Head of caudate nucleus (tissue), 42 donors: ENCODE results near the gene TTBK1.

Experiments used
- DNase-seq, 42 donors: peaks; one replicate each; pipeline versions ENCODE4 v3.0.0 to v3.0.0-alpha.2; 2020 to 2021; ENCODE audit warnings: mixed read lengths in 7 of 42
- intact Hi-C: fragments of 100-400 bp; cut with DNase I; formaldehyde crosslinking; loops from one replicate; pipeline ENCODE4 v1.15.0; 2022

Gene TTBK1

DNA sequence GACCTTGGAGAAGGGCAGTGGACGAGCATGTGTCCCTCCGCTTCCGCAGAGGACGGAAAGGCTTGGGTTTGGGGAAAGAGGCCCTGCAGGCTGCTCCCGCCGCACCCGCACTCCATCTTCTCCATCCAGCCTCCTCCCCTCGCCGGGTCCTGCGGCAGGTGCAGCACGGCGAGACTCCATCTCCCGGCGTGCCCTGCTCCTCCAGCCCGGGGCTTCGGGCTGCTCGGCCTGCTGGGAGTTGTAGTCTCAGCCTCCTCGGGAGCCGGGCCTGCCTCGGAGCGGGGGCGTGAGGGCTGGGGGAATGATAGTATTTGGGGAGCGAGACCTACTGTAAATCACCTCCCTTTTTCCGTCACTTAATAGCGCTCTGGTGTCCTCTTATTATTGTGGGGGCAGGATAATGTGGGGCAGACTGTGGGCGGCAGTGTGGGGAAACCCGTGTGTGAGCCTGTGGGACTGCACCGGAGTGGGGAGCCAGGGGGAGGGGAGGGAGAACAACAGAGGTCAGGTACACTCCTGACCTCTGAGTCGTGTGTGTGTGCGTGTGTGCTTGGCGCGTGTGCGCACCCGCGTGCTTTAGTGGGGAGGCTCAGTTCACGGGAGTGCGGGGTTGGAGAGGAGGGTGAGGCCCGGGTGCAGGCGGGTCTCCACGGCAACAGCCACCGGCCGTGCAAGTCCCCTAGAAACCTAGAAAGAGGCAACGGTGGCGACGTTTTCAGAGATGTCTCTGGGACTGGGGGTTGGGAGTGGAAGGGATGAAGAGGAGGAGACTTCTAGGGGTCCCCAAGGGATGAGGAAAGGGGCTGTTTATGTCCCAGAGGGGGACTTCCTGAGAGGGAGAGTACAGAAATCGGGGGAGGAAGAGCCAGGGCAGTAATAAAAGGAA lies 4.1 kb downstream of the TTBK1 start:
- peak; percentile 73 to 97 (median 92) for DNase-seq
- intact Hi-C loops: loop anchor here (5.0 to 10.0 kb wide), 2 partner anchors 75 to 117 kb away; partner anchors contain the start of genes SRF and ZNF318

GRCh38 chr6:43248101-43248500 lies 4.8 kb downstream of the TTBK1 start:
- intact Hi-C loops: loop anchor here (5.0 to 10.0 kb wide), 2 partner anchors 76 to 117 kb away; partner anchors contain the start of genes SRF and ZNF318
- no peak for DNase-seq

DNA sequence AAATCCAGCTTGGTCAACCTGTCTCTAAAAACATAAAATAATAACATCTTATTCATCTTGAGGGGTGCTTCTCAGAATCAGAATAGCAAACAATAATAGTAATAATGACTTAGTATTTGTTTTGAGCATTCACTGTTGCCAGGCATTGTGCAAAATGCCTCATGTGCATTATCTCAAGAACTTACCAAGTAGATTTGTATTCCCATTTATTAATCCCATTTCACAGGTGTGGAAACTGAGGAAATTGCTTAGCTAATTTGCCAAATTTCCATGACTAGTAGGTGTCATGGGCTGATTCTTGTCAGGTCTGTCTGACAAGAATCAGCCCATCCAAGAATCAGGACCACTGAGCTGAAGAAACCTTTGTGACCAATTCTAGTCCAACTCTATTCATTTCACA lies 5.5 kb downstream of the TTBK1 start:
- intact Hi-C loops: loop anchor here (5.0 to 10.0 kb wide), 2 partner anchors 76 to 116 kb away; partner anchors contain the start of genes SRF and ZNF318

DNA sequence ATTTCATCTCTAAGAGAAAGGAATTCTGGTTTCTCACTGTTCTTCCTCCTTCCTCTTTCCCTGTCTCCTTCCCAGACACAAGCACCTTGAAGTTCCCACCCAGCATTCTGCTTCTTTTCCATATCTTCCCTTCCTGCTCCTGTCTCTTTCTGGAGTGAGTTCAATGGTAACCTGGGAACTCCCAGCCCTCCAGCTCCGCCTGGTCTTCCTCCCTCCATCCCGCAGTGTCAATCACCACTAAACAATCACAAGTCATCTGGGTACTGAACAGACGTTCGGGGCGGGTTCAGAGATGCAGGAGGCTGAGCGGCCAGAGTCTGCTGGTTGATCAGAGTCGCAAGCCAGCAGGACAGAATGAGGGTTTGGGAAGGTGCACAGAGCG lies 7.7 kb downstream of the TTBK1 start:
- DNase-seq: no peak
- intact Hi-C loops: no loop called here

More for the DNA sequence above, 5.5 kb downstream of the TTBK1 start:
- no peak for DNase-seq

GRCh38 chr6:43253401-43253800 lies 10.1 kb downstream of the TTBK1 start:
- DNase-seq: no peak
- intact Hi-C loops: no loop called here

DNA sequence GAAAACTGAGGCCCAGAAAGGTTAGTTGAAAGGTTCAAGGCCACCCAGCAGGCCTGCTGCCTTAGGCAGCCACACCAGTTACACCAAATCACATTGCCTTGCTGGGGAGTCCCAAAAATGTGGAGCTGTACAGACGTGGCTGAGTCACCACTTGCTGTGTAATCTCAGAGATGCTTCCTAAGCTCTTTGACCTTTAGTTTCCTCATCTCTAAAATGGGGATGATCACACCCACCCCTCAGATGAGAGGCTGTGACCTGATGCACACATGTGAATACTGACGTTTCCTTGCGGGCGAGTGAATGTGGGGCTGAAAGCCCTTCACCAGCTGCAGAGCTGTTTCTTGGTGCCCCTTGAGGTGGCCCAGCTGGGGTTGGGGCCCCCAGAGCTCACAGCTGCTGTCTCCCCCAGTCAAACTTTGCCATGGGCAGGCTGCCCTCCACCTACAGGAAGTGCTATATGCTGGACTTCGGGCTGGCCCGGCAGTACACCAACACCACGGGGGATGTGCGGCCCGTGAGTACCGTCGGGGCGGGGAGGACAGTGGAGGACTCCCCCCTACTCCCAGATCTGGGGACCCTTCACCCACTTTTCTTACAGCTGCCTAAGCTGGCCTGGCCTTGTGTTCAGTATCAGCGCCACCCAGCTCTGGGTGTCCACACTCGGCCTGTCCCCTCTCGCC lies 11.0 kb downstream of the TTBK1 start:
- DNase-seq: no peak
- intact Hi-C loops: no loop called here

- intact Hi-C loops: no loop called here
- no peak for DNase-seq
Measured at GRCh38 chr6:43254846-43255245, 11.6 kb downstream of the TTBK1 start.

DNA sequence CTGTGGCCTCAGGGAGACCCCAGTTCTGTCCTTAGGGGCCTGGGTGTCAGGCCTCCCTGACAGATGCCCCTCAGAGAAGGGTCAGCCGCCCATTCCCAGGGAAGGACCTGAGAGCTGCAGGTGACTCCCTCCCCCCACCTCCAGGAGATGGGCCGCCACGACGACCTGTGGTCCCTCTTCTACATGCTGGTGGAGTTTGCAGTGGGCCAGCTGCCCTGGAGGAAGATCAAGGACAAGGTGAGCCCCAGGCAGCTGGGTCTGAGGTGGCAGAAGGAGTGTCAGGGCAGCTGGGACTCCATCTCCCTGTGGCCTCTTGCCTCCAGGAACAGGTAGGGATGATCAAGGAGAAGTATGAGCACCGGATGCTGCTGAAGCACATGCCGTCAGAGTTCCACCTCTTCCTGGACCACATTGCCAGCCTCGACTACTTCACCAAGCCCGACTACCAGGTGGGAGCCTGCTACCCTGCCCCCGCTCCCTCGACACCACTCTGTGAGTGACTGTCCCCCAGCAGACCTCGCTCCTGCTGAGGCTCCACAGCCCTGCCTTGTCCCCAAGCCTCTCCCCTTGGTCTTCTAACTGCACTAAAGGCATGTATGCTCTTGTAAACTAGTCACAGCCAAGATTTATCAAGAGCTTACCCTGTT lies 12.2 kb downstream of the TTBK1 start:
- intact Hi-C loops: no loop called here

GRCh38 chr6:43256670-43257366 lies 13.5 kb downstream of the TTBK1 start:
- intact Hi-C loops: no loop called here
- no peak for DNase-seq

More for the DNA sequence above, 12.2 kb downstream of the TTBK1 start:
- no peak for DNase-seq

GRCh38 chr6:43257367-43258145 lies 14.3 kb downstream of the TTBK1 start:
- no peak for DNase-seq
- intact Hi-C loops: no loop called here

- intact Hi-C loops: no loop called here
- no peak for DNase-seq
Measured at GRCh38 chr6:43258180-43258579, 14.9 kb downstream of the TTBK1 start.

DNA sequence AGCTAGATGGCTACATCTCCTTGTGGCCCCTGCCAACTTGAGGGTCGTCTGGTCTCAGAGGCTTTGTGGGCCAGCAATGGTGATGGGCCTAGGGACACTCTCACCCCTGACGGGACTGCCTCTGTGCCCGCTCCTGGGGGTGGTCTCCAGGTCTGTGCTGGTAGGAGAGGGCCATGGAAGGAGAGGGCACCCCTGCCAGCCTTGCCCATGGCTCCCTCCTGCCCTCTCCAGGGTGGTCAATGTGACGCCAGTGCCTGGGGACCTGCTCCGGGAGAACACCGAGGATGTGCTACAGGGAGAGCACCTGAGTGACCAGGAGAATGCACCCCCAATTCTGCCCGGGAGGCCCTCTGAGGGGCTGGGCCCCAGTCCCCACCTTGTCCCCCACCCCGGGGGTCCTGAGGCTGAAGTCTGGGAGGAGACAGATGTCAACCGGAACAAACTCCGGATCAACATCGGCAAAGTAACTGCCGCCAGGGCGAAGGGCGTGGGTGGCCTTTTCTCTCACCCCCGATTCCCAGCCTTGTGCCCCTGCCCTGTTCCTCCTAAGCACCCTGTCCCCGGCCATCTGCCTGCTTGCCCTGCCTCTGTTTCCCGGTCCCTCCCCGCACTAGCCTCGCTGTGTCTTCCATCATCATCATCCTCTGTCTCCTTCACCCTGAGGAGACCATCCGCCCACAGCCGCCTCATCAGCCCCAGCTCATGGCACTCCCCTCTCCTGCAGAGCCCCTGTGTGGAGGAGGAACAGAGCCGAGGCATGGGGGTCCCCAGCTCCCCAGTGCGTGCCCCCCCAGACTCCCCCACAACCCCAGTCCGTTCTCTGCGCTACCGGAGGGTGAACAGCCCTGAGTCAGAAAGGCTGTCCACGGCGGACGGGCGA lies 15.8 kb downstream of the TTBK1 start:
- intact Hi-C loops: no loop called here
- no peak for DNase-seq

GRCh38 chr6:43260791-43261190 lies 17.5 kb downstream of the TTBK1 start:
- intact Hi-C loops: no loop called here
- DNase-seq: no peak

- intact Hi-C loops: no loop called here
- DNase-seq: no peak
Measured at GRCh38 chr6:43261198-43261597, 17.9 kb downstream of the TTBK1 start.

DNA sequence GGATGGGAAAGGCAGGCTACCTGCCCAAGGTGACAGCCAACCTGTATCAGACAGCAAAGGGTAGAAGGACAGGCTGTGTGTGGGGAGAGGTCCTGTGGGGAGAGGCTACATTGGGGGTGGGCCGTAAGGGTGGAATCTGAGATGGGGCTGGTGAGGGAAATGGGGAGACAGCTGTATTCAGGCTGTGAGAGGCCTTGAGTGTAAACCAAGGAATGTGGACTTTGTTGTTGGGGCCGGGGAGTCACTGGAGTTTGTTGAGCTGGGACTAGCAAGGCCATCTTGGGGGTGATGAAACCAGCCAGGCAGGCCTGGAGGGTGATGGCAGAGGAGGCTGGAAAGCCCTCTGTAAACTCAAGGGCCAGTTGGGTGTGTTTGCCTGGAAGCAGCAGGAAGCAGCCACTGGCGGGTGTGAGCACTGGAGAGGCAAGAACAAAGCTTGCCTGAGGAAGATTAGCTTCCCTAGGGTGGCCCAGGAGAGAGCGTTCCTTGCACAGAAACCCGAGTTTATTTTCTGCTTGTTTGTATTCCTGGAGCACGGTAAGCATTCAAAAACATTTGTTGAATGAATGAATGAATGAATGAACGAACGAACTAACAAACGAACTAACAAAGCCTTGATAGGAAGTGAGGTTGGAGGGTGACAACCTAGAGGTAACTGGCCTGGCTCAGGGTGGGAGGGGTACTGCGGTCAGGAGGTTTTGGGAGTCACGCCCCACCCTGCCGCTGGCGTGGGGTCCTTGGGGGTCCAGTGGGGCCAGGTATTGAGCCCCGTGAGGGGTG lies 18.9 kb downstream of the TTBK1 start:
- intact Hi-C loops: no loop called here
- DNase-seq: no peak

DNA sequence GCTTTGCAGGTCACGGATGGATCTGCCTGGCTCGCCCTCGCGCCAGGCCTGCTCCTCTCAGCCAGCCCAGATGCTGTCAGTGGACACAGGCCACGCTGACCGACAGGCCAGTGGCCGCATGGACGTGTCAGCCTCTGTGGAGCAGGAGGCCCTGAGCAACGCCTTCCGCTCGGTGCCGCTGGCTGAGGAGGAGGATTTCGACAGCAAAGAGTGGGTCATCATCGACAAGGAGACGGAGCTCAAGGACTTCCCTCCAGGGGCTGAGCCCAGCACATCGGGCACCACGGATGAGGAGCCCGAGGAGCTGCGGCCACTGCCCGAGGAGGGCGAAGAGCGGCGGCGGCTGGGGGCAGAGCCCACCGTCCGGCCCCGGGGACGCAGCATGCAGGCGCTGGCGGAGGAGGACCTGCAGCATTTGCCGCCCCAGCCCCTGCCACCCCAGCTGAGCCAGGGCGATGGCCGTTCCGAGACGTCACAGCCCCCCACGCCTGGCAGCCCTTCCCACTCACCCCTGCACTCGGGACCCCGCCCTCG lies 19.6 kb downstream of the TTBK1 start:
- intact Hi-C loops: no loop called here
- no peak for DNase-seq
